HFF-Myc (cell line): ENCODE measurements around the gene PLEKHA3.

Source experiments
- DNase-seq: peaks from one replicate; pipeline ENCODE4 v3.0.0-alpha.2; 2011; ENCODE audit warnings: low read depth; ENCODE audit errors: extremely low read depth
- H3K4me3 ChIP-seq: replicated peaks from 2 replicates; pipeline ENCODE4 v1.5.1; 2011; ENCODE audit warnings: low read depth, mild to moderate bottlenecking, control low read depth, low read length
- CTCF ChIP-seq: IDR thresholded peaks from 2 replicates; pipeline ENCODE4 v1.5.1; 2012; ENCODE audit warnings: mild to moderate bottlenecking, low read depth, low read length, control low read depth; ENCODE audit errors: missing control alignments

The PLEKHA3 gene

GRCh38 chr2:178478439-178479274 is 1.6 kb upstream of the PLEKHA3 start, which contains the start of gene FKBP7:
FKBP7 (minus strand) TSS chr2:178478600; CDS start chr2:178478499, 101 bp downstream.
- peak; percentile 32 for DNase-seq
- peak within 1 kb of the TSS; percentile 93 for H3K4me3 ChIP-seq
- peak; percentile 54 for TF ChIP-seq CTCF

- H3K4me3 ChIP-seq, result peak overlapping the region; percentile 93
- DNase-seq, result no peak
- no peak for TF ChIP-seq CTCF
Measured at GRCh38 chr2:178479275-178479616, 1.0 kb upstream of the PLEKHA3 start.

GRCh38 chr2:178479758-178480226 is 465 bp upstream of the PLEKHA3 start:
- H3K4me3 ChIP-seq, result peak overlapping the region; percentile 75
- DNase-seq, result no peak
- TF ChIP-seq CTCF, result no peak

- DNase-seq, result no peak
- TF ChIP-seq CTCF, result no peak
- no peak overlapping the region for H3K4me3 ChIP-seq
Measured at GRCh38 chr2:178482437-178482836, 2.2 kb downstream of the PLEKHA3 start.

GRCh38 chr2:178484245-178485041 is 4.2 kb downstream of the PLEKHA3 start:
- no peak for DNase-seq
- no peak overlapping the region for H3K4me3 ChIP-seq
- no peak for TF ChIP-seq CTCF

GRCh38 chr2:178485356-178485755 is 5.1 kb downstream of the PLEKHA3 start:
- H3K4me3 ChIP-seq, result no peak overlapping the region
- no peak for TF ChIP-seq CTCF
- no peak for DNase-seq
